ENCODE results near the gene HDAC2.

The HDAC2 gene

DNA sequence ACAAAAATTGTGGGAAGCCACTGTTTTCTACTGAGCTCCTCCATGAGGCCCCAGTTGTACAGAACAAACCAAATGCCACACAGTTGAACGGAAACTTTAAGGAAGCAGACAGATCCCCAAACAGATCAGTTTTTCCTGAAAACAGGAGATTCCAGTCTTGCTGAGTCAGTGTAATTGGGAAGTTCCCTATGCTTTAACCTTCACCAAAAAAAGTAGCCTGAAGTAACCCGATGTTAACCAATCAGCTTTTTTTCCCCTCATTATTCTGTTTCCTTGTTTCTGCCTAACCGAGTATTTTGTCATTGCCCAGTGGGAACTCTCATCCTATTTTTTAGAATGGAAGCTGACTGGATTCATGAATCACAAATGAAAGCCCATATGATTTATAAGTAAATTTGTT, 77.1 kb downstream of the HDAC2 start:
- TF ChIP-seq ZNF8 (CRISPR knock-in tag; IDR thresholded peaks at IDR 0.05) (no peak), CSDC2 (CRISPR knock-in tag; IDR thresholded peaks at IDR 0.05) (no peak), TOX (CRISPR knock-in tag; IDR thresholded peaks at IDR 0.05; ENCODE audit: borderline replicate concordance) (no peak), ISL1 (CRISPR knock-in tag; IDR thresholded peaks at IDR 0.05) (no peak), SNAI2 (CRISPR knock-in tag; IDR thresholded peaks at IDR 0.05) (no peak), ESRRG (CRISPR knock-in tag; IDR thresholded peaks at IDR 0.05) (no peak), ZC3H10 (CRISPR knock-in tag; IDR thresholded peaks at IDR 0.05) (no peak), ARNTL (CRISPR knock-in tag; IDR thresholded peaks at IDR 0.05; ENCODE audit: borderline replicate concordance, low read depth) (no peak), GLIS3 (CRISPR knock-in tag; IDR thresholded peaks at IDR 0.05) (no peak), PPARA (CRISPR knock-in tag; IDR thresholded peaks at IDR 0.05; ENCODE audit: borderline replicate concordance) (no peak), RARB (CRISPR knock-in tag; IDR thresholded peaks at IDR 0.05) (no peak)
- TF ChIP-seq, protein P1, sequence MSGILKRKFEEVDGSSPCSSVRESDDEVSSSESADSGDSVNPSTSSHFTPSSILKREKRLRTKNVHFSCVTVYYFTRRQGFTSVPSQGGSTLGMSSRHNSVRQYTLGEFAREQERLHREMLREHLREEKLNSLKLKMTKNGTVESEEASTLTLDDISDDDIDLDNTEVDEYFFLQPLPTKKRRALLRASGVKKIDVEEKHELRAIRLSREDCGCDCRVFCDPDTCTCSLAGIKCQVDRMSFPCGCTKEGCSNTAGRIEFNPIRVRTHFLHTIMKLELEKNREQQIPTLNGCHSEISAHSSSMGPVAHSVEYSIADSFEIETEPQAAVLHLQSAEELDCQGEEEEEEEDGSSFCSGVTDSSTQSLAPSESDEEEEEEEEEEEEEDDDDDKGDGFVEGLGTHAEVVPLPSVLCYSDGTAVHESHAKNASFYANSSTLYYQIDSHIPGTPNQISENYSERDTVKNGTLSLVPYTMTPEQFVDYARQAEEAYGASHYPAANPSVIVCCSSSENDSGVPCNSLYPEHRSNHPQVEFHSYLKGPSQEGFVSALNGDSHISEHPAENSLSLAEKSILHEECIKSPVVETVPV (CRISPR knock-in tag; IDR thresholded peaks at IDR 0.05), result no peak
- TF ChIP-seq, protein P2, sequence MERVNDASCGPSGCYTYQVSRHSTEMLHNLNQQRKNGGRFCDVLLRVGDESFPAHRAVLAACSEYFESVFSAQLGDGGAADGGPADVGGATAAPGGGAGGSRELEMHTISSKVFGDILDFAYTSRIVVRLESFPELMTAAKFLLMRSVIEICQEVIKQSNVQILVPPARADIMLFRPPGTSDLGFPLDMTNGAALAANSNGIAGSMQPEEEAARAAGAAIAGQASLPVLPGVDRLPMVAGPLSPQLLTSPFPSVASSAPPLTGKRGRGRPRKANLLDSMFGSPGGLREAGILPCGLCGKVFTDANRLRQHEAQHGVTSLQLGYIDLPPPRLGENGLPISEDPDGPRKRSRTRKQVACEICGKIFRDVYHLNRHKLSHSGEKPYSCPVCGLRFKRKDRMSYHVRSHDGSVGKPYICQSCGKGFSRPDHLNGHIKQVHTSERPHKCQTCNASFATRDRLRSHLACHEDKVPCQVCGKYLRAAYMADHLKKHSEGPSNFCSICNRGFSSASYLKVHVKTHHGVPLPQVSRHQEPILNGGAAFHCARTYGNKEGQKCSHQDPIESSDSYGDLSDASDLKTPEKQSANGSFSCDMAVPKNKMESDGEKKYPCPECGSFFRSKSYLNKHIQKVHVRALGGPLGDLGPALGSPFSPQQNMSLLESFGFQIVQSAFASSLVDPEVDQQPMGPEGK (CRISPR knock-in tag; IDR thresholded peaks at IDR 0.05; ENCODE audit: borderline replicate concordance), result no peak
- TF ChIP-seq, protein P3, sequence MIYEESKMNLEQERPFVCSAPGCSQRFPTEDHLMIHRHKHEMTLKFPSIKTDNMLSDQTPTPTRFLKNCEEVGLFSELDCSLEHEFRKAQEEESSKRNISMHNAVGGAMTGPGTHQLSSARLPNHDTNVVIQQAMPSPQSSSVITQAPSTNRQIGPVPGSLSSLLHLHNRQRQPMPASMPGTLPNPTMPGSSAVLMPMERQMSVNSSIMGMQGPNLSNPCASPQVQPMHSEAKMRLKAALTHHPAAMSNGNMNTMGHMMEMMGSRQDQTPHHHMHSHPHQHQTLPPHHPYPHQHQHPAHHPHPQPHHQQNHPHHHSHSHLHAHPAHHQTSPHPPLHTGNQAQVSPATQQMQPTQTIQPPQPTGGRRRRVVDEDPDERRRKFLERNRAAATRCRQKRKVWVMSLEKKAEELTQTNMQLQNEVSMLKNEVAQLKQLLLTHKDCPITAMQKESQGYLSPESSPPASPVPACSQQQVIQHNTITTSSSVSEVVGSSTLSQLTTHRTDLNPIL (CRISPR knock-in tag; IDR thresholded peaks at IDR 0.05; ENCODE audit: low read depth), result no peak
- TF ChIP-seq, protein P4, sequence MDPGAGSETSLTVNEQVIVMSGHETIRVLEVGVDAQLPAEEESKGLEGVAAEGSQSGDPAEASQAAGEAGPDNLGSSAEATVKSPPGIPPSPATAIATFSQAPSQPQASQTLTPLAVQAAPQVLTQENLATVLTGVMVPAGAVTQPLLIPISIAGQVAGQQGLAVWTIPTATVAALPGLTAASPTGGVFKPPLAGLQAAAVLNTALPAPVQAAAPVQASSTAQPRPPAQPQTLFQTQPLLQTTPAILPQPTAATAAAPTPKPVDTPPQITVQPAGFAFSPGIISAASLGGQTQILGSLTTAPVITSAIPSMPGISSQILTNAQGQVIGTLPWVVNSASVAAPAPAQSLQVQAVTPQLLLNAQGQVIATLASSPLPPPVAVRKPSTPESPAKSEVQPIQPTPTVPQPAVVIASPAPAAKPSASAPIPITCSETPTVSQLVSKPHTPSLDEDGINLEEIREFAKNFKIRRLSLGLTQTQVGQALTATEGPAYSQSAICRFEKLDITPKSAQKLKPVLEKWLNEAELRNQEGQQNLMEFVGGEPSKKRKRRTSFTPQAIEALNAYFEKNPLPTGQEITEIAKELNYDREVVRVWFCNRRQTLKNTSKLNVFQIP (CRISPR knock-in tag; IDR thresholded peaks at IDR 0.05; ENCODE audit: borderline replicate concordance, low read depth), result no peak
- ATAC-seq, result peak; percentile 65

DNA sequence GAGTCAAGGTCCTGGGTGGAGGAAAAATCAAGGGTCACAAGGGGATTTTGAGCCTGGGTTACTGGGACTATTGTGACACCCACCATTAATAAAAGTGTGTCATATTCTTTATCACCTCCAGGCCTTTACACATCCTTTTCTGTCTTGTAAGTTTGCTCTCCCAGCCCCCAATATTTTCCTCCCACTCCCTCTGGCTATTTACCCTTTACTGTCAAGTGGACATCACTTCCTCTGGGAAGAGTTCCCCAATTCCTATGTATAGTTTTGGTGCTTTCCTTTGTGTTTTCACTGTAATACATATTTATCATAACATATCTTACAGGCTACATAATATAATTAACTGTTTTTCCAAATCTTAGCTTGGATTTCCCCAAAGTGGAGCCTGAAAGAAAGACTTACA, 77.5 kb downstream of the HDAC2 start:
- ATAC-seq, result no peak
- no peak for TF ChIP-seq ZNF70 (CRISPR knock-in tag; IDR thresholded peaks at IDR 0.05)
- TF ChIP-seq CSDC2 (CRISPR knock-in tag; IDR thresholded peaks at IDR 0.05), result no peak
- TF ChIP-seq ISL1 (CRISPR knock-in tag; IDR thresholded peaks at IDR 0.05), result no peak
- TF ChIP-seq ZFP3 (CRISPR knock-in tag; IDR thresholded peaks at IDR 0.05), result no peak
- TF ChIP-seq OSR1 (CRISPR knock-in tag; IDR thresholded peaks at IDR 0.05), result no peak
- no peak for TF ChIP-seq ZC3H10 (CRISPR knock-in tag; IDR thresholded peaks at IDR 0.05)
- no peak for TF ChIP-seq SNAI2 (CRISPR knock-in tag; IDR thresholded peaks at IDR 0.05)

DNA sequence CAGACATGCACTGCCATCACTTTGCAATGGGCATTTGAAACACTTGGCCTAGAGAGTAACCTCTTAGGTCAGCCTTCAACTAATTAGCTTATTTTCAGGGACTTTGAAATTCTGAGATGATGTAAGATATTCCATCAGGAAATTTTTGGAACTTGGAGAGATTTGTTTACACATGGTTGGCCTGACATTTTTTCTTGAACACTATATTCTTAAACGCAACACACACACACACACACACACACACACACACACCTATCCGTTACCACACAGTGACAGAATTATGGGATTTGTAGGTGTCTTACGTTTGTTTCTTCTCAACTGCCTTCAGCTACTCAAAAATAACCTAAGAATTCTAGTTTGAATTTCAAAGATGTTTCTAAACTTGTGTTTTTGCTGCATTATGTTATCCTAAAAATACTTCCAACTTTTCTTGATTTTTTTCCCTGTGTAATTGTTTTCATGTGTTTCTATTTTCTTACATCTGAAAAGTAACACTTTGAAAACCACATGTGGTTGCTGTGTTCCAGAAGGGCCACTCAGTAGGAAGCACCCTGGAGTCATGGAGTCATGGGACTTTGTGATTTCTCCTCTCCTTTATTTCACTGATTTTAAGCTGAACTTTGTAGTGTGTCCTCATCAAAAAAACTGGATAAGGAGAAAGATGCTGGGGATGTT, 81.9 kb downstream of the HDAC2 start:
- TF ChIP-seq, protein P4 (CRISPR knock-in tag; IDR thresholded peaks at IDR 0.05; ENCODE audit: borderline replicate concordance, low read depth), result no peak
- TF ChIP-seq PPARA (CRISPR knock-in tag; IDR thresholded peaks at IDR 0.05; ENCODE audit: borderline replicate concordance), result no peak
- no peak for TF ChIP-seq ZNF70 (CRISPR knock-in tag; IDR thresholded peaks at IDR 0.05)
- TF ChIP-seq RARB (CRISPR knock-in tag; IDR thresholded peaks at IDR 0.05), result no peak
- TF ChIP-seq CSDC2 (CRISPR knock-in tag; IDR thresholded peaks at IDR 0.05), result no peak
- TF ChIP-seq, protein P2 (CRISPR knock-in tag; IDR thresholded peaks at IDR 0.05; ENCODE audit: borderline replicate concordance), result no peak
- no peak for TF ChIP-seq ZFP30 (CRISPR knock-in tag; IDR thresholded peaks at IDR 0.05)
- no peak for TF ChIP-seq TOX (CRISPR knock-in tag; IDR thresholded peaks at IDR 0.05; ENCODE audit: borderline replicate concordance)
- TF ChIP-seq ZNF8 (CRISPR knock-in tag; IDR thresholded peaks at IDR 0.05), result no peak
- no peak for TF ChIP-seq SNAI2 (CRISPR knock-in tag; IDR thresholded peaks at IDR 0.05)
- no peak for TF ChIP-seq OSR1 (CRISPR knock-in tag; IDR thresholded peaks at IDR 0.05)
- ATAC-seq, result no peak

Data from SK-N-SH treated with all-trans-retinoic acid at 6 μM for 48 hours (cell line).